GM21367 (cell line): ENCODE results near the gene SULT2B1.

Experiments
- ATAC-seq: cut with Tn5 transposase; IDR thresholded peaks from one replicate; pipeline ENCODE4 v1.9.1; 2021; ENCODE audit not compliant: unreplicated experiment

Gene SULT2B1

DNA sequence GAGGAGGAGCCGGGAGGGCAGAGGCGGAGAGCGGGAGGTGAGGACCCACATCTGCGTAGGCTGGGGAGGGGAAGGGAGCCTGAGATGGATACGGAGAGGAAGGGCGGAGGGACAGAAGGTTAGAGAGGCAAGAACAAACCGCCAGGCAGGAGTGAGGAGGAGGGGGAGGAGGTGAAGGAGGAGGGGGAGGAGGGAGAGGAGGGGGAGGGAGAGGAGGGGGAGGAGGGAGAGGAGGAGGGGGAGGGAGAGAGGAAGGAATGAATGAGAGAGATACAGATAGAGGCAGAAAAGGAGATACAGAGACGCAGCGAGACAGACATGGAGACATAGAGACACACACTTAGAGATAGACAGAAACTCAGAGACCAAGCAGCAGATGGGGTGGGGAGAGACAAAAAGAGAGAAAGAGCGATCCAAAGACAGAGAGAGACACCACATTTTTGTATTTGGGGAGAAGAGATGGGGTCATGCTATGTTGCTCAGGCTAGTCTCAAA lies 94.8 kb downstream of the SULT2B1 start:
- no peak for ATAC-seq

DNA sequence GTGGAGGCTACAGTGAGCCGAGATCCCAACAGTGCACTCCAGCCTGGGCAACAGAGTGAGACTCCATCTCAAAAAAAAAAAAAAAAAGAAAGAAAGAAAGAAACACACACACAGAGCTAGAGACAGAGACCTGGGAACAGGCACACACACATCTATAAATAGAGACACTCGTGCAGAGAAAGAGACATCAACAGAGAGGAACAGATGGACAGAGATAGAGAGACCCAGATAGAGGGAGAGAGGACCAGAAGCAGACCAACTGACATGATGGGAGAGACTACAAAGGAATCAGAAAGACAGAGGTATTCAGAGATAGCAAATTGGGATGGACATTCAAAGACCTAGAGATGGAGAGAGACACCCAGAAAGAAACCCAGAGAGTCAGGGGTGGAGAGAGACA lies 96.2 kb downstream of the SULT2B1 start:
- no peak for ATAC-seq
